Vagina (tissue), 2 donors: ENCODE data around the gene BIRC7.

Source experiments
- POLR2A ChIP-seq, 2 donors: fragments of 450-650 bp; IDR thresholded peaks; one replicate each; pipeline ENCODE4 v1.6.1; 2017; ENCODE audit warnings: antibody characterized with exemption in 2 of 2, mild to moderate bottlenecking in 2 of 2, moderate library complexity in 2 of 2
- POLR2AphosphoS5 ChIP-seq, 2 donors: sonication (generic); formaldehyde crosslinking; IDR thresholded peaks; one replicate each; pipeline ENCODE4 v1.9.0; 2017; ENCODE audit warnings: antibody characterized with exemption in 2 of 2, mild to moderate bottlenecking in 2 of 2, low read depth in 1 of 2; ENCODE audit not compliant: insufficient read depth in 1 of 2
- TF ChIP-seq, protein P1 (sequence below), 3 experiments: fragments of 450-650 bp in 2 of 3; fragments of 200-600 bp in 1 of 3; sonication (generic) in 1 of 3; IDR thresholded peaks; one replicate each; pipeline ENCODE4 v1.5.1; 2017 to 2019; ENCODE audit warnings: antibody characterized with exemption in 3 of 3, mild to moderate bottlenecking in 2 of 3, moderate library complexity in 2 of 3

DNA sequence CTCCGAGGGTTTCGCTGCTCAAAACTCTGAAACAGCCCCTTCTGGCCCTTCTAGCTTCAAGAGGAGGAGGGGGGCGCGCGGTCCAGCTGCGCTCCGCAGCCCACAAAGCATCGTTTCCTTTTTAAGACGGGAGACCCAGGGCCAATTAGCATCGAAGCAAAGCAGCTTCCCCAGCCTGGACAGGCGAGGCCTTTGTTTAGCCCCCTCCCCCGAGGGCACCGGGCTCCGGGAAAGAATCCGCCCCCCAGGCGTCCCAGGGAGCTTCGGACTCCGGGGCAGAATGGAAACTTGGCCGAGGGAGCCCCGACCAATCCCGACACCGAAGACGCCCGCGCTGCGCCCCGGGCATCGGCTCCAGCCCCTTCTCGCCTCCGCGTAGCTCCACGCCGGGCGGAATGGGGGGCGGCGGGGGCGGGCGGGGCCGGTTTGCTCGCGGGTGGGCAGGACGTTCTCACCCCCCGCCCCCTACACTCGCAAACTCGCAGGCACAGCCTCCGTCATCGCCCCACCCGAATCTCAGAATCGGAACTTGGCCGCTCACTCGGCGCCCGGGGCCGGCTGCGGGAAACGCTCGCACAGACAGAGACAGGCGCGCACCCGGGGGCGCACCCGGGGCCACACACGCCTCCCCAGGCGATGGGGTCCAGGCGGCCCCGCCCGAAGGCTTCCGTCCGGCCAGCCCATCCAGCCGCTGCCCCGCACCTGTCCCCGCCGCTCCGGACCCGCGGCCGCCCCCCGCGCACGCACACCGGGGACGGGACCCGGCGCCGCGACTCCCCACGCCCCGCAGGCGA is 17.9 kb downstream of the BIRC7 start:
- TF ChIP-seq, protein P1, sequence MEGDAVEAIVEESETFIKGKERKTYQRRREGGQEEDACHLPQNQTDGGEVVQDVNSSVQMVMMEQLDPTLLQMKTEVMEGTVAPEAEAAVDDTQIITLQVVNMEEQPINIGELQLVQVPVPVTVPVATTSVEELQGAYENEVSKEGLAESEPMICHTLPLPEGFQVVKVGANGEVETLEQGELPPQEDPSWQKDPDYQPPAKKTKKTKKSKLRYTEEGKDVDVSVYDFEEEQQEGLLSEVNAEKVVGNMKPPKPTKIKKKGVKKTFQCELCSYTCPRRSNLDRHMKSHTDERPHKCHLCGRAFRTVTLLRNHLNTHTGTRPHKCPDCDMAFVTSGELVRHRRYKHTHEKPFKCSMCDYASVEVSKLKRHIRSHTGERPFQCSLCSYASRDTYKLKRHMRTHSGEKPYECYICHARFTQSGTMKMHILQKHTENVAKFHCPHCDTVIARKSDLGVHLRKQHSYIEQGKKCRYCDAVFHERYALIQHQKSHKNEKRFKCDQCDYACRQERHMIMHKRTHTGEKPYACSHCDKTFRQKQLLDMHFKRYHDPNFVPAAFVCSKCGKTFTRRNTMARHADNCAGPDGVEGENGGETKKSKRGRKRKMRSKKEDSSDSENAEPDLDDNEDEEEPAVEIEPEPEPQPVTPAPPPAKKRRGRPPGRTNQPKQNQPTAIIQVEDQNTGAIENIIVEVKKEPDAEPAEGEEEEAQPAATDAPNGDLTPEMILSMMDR (IDR thresholded peaks at IDR 0.05): no peak
- TF ChIP-seq POLR2A (IDR thresholded peaks at IDR 0.05) (no peak), POLR2AphosphoS5 (IDR thresholded peaks at IDR 0.05; ENCODE audit: insufficient read depth in 1 of 2, low read depth in 1 of 2) (no peak)
